Caki2 (cell line): Measurements from ENCODE around the gene WFDC1. TPM values are rescaled to one million over a fixed set of nuclear protein-coding genes. Genes with fewer than 3 reads are reported as not detected.

ENCODE experiments used
- DNase-seq: peaks from one replicate; pipeline ENCODE4 v3.0.0-alpha.2; 2015; ENCODE audit warnings: low read depth
- in situ Hi-C: cut with HindIII; loops from 2 replicates; pipeline ENCODE4 v1.10.0; 2016; ENCODE audit warnings: low sequenced_read_pairs, low pct_unique_long_range_greater_than_20kb, mixed read lengths
- total RNA-seq: library from RNA; depleted of rRNA; stranded (reverse); fragments of >200 nt; shearing (Covaris generic); gene quantifications from 2 replicates; pipeline ENCODE4 v1.2.3, GENCODE V29; 2014; ENCODE audit warnings: low replicate concordance

Gene WFDC1
- total RNA-seq, 1 experiment from 2014 or later: not detected

- in situ Hi-C loops: no loop called here
- DNase-seq: no peak
Measured at GRCh38 chr16:84270531-84270930, 24.1 kb upstream of the WFDC1 start.

DNA sequence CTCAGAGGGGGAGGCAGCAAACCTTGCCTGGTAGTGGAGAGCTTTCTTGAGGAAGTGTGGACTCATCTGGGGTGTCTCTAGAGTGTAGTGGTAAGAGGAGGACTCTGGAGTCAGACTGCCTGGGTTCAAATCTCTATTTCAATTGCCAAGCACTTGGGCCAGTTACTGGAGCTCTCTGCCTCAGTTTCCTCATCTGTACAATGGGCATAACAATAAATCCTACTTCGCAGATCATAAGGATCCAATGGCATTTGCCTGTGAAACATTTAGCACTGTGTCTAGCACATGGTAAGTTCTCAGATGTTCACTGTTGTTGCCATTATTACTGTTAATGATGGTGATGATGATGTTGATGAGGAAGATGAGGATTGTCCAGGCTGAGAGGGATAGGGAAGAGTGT lies 23.6 kb upstream of the WFDC1 start:
- no peak for DNase-seq
- in situ Hi-C loops: no loop called here

DNA sequence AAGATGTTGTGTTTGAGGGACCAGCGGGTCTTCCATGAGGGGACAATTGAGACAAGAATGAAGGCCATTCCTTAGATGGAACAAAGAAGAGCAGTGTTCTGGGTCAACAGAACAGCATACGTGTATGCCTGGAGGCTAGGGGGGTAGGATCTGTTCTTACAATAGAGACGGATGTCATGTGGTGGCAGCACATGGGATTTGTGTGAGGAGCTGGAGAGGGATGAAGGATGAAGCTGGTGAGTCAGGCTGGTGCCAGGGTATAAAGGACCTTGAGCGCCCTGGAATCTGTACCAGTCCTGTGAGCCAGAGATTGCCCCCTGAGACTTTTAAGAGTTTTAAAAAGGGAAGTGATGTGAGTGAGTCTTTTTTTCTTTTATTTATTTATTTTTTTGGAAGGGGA lies 22.8 kb upstream of the WFDC1 start:
- DNase-seq: no peak
- in situ Hi-C loops: no loop called here

GRCh38 chr16:84272740-84273320 lies 21.8 kb upstream of the WFDC1 start:
- in situ Hi-C loops: no loop called here
- no peak for DNase-seq

- in situ Hi-C loops: no loop called here
- no peak for DNase-seq
Measured at GRCh38 chr16:84274515-84274914, 20.2 kb upstream of the WFDC1 start.

DNA sequence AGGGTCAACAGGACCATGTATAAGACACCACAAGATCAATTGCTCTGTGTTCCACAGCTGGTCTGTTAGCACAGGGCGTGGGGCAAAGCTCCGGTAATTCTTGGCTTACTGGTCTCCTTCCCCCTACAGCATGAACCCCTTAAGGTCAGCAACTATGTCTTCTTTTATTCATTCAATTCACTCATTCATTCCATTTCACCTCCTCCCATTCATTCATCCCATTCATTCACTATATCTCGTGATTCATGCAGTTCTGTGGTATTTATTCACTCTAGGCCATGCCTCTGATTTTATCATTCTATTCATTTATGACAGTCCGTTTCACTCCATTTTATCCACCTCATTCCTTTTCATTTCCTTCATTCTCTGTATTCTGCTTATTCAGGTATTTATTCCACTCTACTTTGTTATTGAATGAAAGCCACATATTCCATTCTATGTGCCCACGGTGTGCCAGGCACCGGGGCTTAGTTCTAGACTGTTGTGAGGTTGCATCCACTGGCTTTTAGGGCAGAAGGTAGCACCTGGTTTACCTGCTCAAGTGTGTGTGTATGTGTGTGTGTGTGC lies 19.0 kb upstream of the WFDC1 start:
- no peak for DNase-seq
- in situ Hi-C loops: no loop called here

DNA sequence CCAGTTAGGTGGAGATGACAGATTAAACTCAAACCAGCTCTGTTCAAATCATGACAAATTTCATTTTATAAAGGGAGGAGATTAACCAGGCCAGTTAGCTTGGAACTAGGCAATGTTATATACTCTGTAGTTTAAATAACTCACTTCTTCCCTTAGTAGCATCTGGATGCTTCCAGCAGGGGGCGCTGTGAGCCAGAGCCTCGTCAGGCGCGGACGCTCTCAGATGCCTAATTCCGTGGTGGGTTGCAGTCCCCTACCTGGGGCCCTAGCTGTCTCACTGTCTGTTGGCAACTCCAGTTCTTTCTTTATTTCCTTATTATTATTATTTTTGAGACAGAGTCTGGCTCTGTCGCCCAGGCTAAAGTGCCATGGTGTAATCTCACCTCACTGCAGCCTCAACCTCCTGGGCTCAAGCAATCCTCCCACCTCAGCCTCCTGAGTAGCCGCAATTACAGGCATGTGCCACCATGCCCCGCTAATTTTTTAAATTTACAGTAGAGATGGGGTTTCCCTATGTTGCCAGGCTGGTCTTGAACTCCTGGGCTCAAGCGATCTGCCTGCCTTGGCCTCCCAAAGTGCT lies 17.3 kb upstream of the WFDC1 start:
- DNase-seq: peak; percentile 26
- in situ Hi-C loops: no loop called here

- in situ Hi-C loops: no loop called here
- no peak for DNase-seq
Measured at GRCh38 chr16:84278333-84278732, 16.3 kb upstream of the WFDC1 start.

DNA sequence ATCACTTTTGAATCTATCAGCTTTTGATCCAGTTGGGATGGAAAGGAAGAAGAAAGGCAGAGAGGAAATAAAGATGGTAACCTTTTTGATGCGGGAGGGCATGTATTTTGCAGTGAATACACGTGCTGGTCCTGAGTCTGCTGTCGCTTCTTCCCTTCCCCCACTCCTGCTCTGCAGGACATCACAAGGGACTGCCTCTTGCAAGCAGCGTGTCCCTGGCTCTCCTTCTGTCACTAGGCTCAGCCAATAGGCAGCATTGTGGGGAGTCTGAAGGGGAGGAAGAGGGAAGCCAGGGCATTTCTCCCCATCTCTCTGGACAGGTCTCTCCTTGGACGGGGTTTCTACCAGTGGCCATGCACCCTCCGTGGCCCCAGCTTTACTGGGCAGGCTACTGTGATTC lies 15.7 kb upstream of the WFDC1 start:
- in situ Hi-C loops: no loop called here
- DNase-seq: no peak

- in situ Hi-C loops: no loop called here
Measured at GRCh38 chr16:84279881-84280280, 14.8 kb upstream of the WFDC1 start.

GRCh38 chr16:84281074-84281473 lies 13.6 kb upstream of the WFDC1 start:
- DNase-seq: no peak
- in situ Hi-C loops: no loop called here

More at GRCh38 chr16:84279881-84280280, 14.8 kb upstream of the WFDC1 start:
- DNase-seq: no peak

- DNase-seq: no peak
- in situ Hi-C loops: no loop called here
Measured at GRCh38 chr16:84282533-84282932, 12.1 kb upstream of the WFDC1 start.

DNA sequence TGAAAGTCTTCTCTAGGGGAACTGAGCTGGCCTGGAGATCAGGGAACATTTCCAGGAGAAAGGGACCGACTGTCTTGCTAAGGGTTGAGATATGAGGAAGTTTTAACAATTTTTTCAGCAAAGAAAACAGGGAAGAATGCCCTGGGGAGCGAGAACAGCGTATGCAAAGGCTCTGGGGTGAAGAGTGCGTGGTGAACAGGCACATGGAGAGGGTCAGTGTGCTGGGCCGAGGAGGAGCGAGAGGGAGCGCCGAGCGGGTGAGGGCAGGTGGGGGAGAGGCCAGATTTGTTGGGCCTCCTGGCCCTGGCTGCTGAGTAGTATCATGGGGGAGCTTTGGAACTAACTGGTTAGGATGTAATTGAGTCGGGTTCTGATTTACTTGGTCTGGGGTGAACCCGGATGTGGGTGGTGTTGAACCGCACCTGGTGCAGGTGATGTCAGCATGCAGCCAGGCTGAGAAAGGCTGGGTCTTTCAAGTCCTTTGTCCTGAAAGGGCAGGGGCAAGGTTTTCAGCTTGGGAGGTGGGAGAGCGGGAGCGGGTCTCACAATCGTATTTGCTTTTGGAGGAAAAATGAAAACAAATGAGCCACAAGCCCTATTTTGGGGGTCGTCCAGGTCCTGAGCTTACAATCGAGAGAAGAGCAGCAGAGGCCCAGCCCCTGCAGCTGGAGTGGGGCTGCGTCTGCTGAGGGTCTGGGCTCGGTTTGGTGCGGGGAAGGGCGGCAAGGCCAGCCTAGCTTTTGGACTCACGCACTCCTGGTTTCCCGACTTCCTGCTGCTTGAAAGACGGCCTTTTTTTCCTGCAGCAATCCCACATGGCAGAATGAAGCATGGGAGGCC lies 11.1 kb upstream of the WFDC1 start:
- in situ Hi-C loops: no loop called here
- peak; percentile 35 for DNase-seq

DNA sequence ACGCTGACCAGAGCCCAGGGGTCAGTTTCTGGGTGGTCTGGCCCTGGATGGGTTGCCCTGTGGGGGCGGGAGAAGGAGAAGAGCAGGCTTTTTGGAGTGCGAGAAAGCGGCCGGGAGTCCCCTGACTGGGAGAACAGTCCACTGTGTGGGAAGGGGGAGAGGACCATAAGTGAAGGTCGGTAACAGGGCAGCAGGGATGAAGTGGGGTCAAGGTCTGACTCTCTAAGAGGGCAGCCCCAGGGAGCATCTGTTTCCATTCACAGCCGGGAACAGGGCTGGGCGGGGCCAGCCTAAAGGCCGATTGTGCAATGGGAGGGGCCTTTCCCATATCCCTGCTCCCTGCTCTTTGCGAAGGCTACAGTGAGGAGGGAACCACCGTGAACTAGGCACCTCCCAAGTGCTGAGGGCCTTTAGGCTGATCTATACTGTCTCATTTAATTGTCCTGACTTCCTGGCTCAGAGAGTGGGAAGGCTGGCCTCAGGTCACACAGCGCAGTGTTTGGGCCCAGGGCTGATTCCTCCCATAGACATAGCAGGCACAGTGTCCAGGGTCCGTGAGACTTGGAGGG lies 10.4 kb upstream of the WFDC1 start:
- in situ Hi-C loops: no loop called here
- no peak for DNase-seq

DNA sequence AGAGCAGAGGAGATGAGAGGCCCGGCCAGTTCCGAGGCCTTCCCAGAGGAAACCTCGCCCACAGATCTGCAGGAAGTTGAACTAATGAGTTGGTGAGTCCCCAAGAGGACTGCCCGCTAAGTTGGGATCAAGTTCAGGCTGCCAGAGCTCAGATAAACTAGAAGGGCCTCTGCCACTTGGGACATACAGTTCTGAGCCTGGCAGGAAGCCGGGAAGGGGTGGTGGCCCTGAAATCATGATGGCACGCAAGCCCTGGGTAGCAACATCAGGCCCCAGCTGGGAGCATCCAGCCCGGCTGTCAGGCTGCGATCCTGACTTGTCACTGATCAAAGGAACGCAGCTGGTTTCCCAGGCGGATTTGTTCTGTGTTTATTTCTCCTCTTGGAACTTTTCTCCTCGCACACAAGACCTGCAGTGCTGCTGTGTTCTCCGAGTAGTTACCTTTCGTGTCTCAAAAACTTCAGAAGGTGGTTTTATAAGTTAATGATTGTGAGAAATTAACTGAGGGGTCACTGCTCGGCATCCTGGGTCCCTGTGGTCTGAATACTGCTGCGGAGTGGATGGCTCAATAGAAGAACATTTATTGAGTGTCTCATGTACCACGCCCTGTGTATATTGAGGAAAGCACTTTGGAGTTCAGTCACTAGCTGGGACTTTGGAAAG lies 8.0 kb upstream of the WFDC1 start:
- peak; percentile 69 for DNase-seq
- in situ Hi-C loops: no loop called here

DNA sequence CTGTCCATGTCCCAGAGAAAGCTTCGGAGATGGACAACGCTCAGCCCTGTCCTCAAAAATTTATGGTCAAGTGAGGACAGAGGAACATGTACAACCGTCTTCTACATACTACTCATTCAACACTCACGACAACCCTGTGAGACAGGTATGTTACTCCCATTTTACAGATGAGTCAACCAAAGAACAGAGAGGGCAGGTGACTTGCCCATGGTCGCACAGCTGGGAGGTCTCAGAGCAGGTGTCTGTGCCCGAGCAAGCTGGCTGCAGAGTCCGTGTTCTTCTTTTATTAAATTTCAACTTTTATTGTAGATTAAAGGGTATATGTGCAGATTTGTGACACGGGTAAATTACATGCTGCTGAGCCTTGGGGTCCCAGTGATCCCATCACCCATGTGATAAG lies 5.8 kb upstream of the WFDC1 start:
- in situ Hi-C loops: no loop called here
- no peak for DNase-seq

DNA sequence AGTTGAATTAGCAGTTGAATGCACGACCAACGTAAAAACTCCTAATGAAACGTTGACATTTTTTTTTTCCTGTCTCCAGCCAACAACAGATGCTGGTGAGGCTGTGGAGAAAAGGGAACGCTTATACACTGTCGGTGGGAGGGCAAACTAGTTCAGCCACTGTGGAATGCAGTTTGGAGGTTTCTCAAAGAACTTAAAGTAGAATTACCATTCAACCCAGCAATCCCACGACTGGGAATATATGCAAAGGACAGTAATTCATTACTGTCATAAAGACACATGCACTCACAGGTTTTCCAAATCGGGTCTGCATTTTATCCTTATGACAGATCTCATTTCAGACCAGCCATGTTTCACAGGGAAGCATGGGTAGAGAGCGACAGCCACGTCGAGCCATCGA lies 3.5 kb upstream of the WFDC1 start:
- no peak for DNase-seq
- in situ Hi-C loops: no loop called here

DNA sequence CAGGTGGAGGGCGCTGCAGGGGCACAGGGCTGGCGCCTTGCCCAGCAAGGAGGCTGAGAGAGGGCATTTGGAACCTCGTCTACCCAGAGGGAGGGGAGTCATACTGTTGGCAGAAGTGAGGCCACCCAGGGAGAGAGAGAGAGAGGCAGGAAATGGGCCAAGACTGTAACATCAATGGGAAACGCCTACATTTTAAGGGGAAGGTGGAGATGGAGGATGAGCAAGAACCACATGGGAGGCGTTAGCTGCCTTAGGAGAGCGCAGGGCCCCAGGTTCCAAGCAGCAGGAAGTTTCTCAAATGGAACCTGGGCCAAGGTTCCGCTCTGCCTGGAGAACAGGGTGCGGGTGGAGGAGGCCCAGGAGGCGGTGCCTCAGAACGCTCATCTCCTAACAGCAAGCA lies 2.7 kb upstream of the WFDC1 start:
- in situ Hi-C loops: no loop called here
- DNase-seq: no peak

GRCh38 chr16:84293406-84293805 lies 1.3 kb upstream of the WFDC1 start:
- in situ Hi-C loops: no loop called here

More at GRCh38 chr16:84293406-84293805, 1.3 kb upstream of the WFDC1 start:
- no peak for DNase-seq
